H1 (cell line): ENCODE measurements around the gene AIF1. TPM values are rescaled to one million over a fixed set of nuclear protein-coding genes. Genes with fewer than 3 reads are reported as not detected.

Source experiments
- CTCF ChIA-PET: fragments of 300-600 bp; sonication (Branson Sonifier 250); formaldehyde crosslinking; loops from one replicate; lab custom pipeline; 2021; ENCODE audit not compliant: partially characterized antibody; lab: Charles Lee
- POLR2A ChIA-PET: fragments of 300-600 bp; sonication (Branson Sonifier 250); formaldehyde crosslinking; loops from one replicate; lab custom pipeline; 2021; ENCODE audit warnings: inconsistent platforms; ENCODE audit not compliant: partially characterized antibody; lab: Charles Lee
- DNase-seq, 2 experiments: peaks; one replicate each; pipeline versions ENCODE4 v3.0.0 to v3.0.0-alpha.2; 2010 to 2022; ENCODE audit warnings: low spot score in 2 of 2, low read depth in 1 of 2, mixed read lengths in 1 of 2
- FAIRE-seq: peaks from 2 replicates; lab custom pipeline; 2011; peaks lifted over from hg19 to GRCh38; lab: Jason Lieb, UNC
- H2AFZ ChIP-seq: 2 replicates; pipeline ENCODE4 v1.8.1; 2012; ENCODE audit warnings: low read length, inconsistent platforms
- H2AK5ac ChIP-seq: 2 replicates; pipeline ENCODE4 v1.6.1; 2013; ENCODE audit warnings: low read depth, low read length
- H2BK120ac ChIP-seq: replicated peaks from 2 replicates; pipeline ENCODE3; 2013; ENCODE audit warnings: low read depth, low read length, inconsistent platforms
- H2BK12ac ChIP-seq: 2 replicates; pipeline ENCODE4 v1.6.1; 2013; ENCODE audit warnings: low read depth, low read length
- H2BK15ac ChIP-seq: 2 replicates; pipeline ENCODE4 v1.6.1; 2013; ENCODE audit warnings: low read length
- H2BK20ac ChIP-seq: 2 replicates; pipeline ENCODE4 v1.6.1; 2013; ENCODE audit warnings: low read length
- H2BK5ac ChIP-seq: 2 replicates; pipeline ENCODE4 v1.6.1; 2013; ENCODE audit warnings: low read depth, low read length
- H3K14ac ChIP-seq: 2 replicates; pipeline ENCODE4 v1.6.1; 2013; ENCODE audit warnings: inconsistent platforms; ENCODE audit not compliant: insufficient read length
- H3K18ac ChIP-seq: 2 replicates; pipeline ENCODE4 v1.6.1; 2013; ENCODE audit warnings: low read length; ENCODE audit errors: extremely low read depth
- H3K23ac ChIP-seq: 2 replicates; pipeline ENCODE4 v1.6.1; 2013; ENCODE audit warnings: inconsistent platforms; ENCODE audit not compliant: insufficient read length
- H3K23me2 ChIP-seq: 2 replicates; pipeline ENCODE4 v1.6.1; 2013; ENCODE audit warnings: low read depth, low read length
- H3K27ac ChIP-seq: 2 replicates; pipeline ENCODE4 v1.6.1; 2011; ENCODE audit warnings: low read depth, low read length, inconsistent platforms
- H3K27me3 ChIP-seq, 4 experiments: replicated peaks in 1 of 4; 1 replicate in 1 of 4; 2 replicates in 3 of 4; pipeline versions ENCODE4 v1.6.1 to v1.8.1; 2011 to 2013; ENCODE audit warnings: low read length in 3 of 4, mild to moderate bottlenecking in 3 of 4, inconsistent platforms in 2 of 4, mixed read lengths in 2 of 4, moderate library complexity in 1 of 4; ENCODE audit not compliant: control insufficient read depth in 3 of 4, insufficient read depth in 3 of 4; ENCODE audit errors: extremely low read depth in 1 of 4
- H3K36me3 ChIP-seq, 4 experiments: 2 replicates each; pipeline versions ENCODE4 v1.6.1 to v1.8.1; 2011 to 2013; ENCODE audit warnings: mild to moderate bottlenecking in 4 of 4, low read length in 3 of 4, moderate library complexity in 2 of 4, control low read depth in 1 of 4, inconsistent platforms in 1 of 4; ENCODE audit not compliant: insufficient read depth in 4 of 4, control insufficient read depth in 2 of 4
- H3K4ac ChIP-seq: replicated peaks from 2 replicates; pipeline ENCODE3; 2013; ENCODE audit warnings: low read length, low read depth, mixed read lengths, inconsistent platforms; ENCODE audit not compliant: insufficient read length
- H3K4me1 ChIP-seq, 4 experiments: replicated peaks in 1 of 4; 1 replicate in 1 of 4; 2 replicates in 3 of 4; pipeline versions ENCODE4 v1.6.1 to v1.8.1; 2011 to 2013; ENCODE audit warnings: low read length in 3 of 4, inconsistent platforms in 2 of 4, mixed read lengths in 1 of 4; ENCODE audit not compliant: insufficient read depth in 4 of 4, control insufficient read depth in 3 of 4
- H3K4me2 ChIP-seq, 2 experiments: 2 replicates each; pipeline versions ENCODE4 v1.6.1 to v1.8.1; 2011 to 2013; ENCODE audit warnings: low read depth in 2 of 2, low read length in 2 of 2, control low read depth in 1 of 2, inconsistent platforms in 1 of 2, mild to moderate bottlenecking in 1 of 2; ENCODE audit not compliant: insufficient read depth in 1 of 2
- H3K4me3 ChIP-seq, 4 experiments: fragments of 200-600, 300-600 bp in 1 of 4; sonication (generic), shearing (Covaris generic), sonication (Bioruptor Twin) in 1 of 4; 2 replicates each; pipeline versions ENCODE4 v1.5.1 to v1.8.1; 2011 to 2016; ENCODE audit warnings: low read length in 4 of 4, low read depth in 3 of 4, control low read depth in 2 of 4, inconsistent platforms in 2 of 4, mild to moderate bottlenecking in 2 of 4, mixed read lengths in 1 of 4, moderate library complexity in 1 of 4; ENCODE audit not compliant: insufficient read depth in 2 of 4; ENCODE audit errors: extremely low read depth in 1 of 4
- H3K56ac ChIP-seq: replicated peaks from 2 replicates; pipeline ENCODE3; 2013; ENCODE audit warnings: low read depth, mild to moderate bottlenecking, mixed read lengths, low read length, inconsistent platforms; ENCODE audit not compliant: insufficient read length
- H3K79me1 ChIP-seq: 2 replicates; pipeline ENCODE4 v1.6.1; 2013; ENCODE audit warnings: low read depth, low read length, control low read depth
- H3K79me2 ChIP-seq, 2 experiments: 2 replicates each; pipeline versions ENCODE4 v1.6.1 to v1.8.1; 2012 to 2013; ENCODE audit warnings: low read length in 2 of 2, mild to moderate bottlenecking in 2 of 2, inconsistent platforms in 1 of 2; ENCODE audit not compliant: insufficient read depth in 2 of 2, control insufficient read depth in 1 of 2
- H3K9ac ChIP-seq, 4 experiments: replicated peaks in 1 of 4; 1 replicate in 1 of 4; 2 replicates in 3 of 4; pipeline versions ENCODE4 v1.6.1 to v1.8.1; 2011 to 2013; ENCODE audit warnings: low read depth in 3 of 4, low read length in 3 of 4, control low read depth in 2 of 4, mild to moderate bottlenecking in 2 of 4, moderate library complexity in 2 of 4, inconsistent platforms in 1 of 4; ENCODE audit errors: extremely low read depth in 1 of 4
- H3K9me3 ChIP-seq, 2 experiments: 2 replicates each; pipeline versions ENCODE4 v1.6.1 to v1.8.1; 2012 to 2013; ENCODE audit warnings: mild to moderate bottlenecking in 2 of 2, moderate library complexity in 2 of 2, control low read depth in 1 of 2, inconsistent platforms in 1 of 2, low read depth in 1 of 2, low read length in 1 of 2, mixed read lengths in 1 of 2; ENCODE audit not compliant: insufficient read depth in 2 of 2
- H4K20me1 ChIP-seq, 2 experiments: replicated peaks in 1 of 2; 2 replicates each; pipeline versions ENCODE3 to v1.8.1; 2011 to 2013; ENCODE audit warnings: inconsistent platforms in 2 of 2, low read length in 2 of 2, mild to moderate bottlenecking in 1 of 2; ENCODE audit not compliant: insufficient read depth in 2 of 2, control insufficient read depth in 1 of 2
- H4K5ac ChIP-seq: 2 replicates; pipeline ENCODE4 v1.6.1; 2013; ENCODE audit warnings: low read length, low read depth, mixed read lengths, inconsistent platforms; ENCODE audit not compliant: insufficient read length
- H4K8ac ChIP-seq: 2 replicates; pipeline ENCODE4 v1.8.0; 2013; ENCODE audit warnings: mild to moderate bottlenecking, moderate library complexity, low read length, inconsistent platforms; ENCODE audit not compliant: insufficient read depth; ENCODE audit errors: extremely low read depth
- H4K91ac ChIP-seq: replicated peaks from 2 replicates; pipeline ENCODE3; 2013; ENCODE audit warnings: low read length, mixed read lengths, inconsistent platforms; ENCODE audit not compliant: insufficient read length
- CEBPB ChIP-seq: IDR thresholded peaks from 2 replicates; pipeline ENCODE4 v1.6.1; 2012; ENCODE audit warnings: low read depth, low read length
- RNF2 ChIP-seq: fragments of 200-900, 300-1000 bp; sonication (generic); IDR thresholded peaks from 2 replicates; pipeline ENCODE4 v1.7.1; 2016; ENCODE audit warnings: borderline replicate concordance, low read depth, mild to moderate bottlenecking, antibody characterized with exemption, low read length; ENCODE audit not compliant: poor library complexity, severe bottlenecking; ENCODE audit errors: missing control alignments
- SUZ12 ChIP-seq: fragments of 200-600 bp; sonication (generic); IDR thresholded peaks from 2 replicates; pipeline ENCODE4 v1.6.1; 2012; ENCODE audit warnings: mild to moderate bottlenecking, inconsistent platforms, low read length, moderate library complexity, mixed read lengths
- WGBS, 2 experiments: shearing (Covaris generic) in 1 of 2; methylation state at CpG; one replicate each; pipeline versions ENCODE4 v1.1.6 to v1.1.7; 2013 to 2015; ENCODE audit warnings: low lambda C conversion rate in 2 of 2, mixed read lengths in 2 of 2, inconsistent platforms in 1 of 2, low coverage in 1 of 2, missing lambda C conversion rate in 1 of 2; ENCODE audit not compliant: insufficient replicate concordance in 2 of 2, insufficient coverage in 1 of 2, insufficient read length in 1 of 2; ENCODE audit errors: extremely low coverage in 1 of 2, missing lambda C conversion rate in 1 of 2; 5-methylcytosine and 5-hydroxymethylcytosine counted together
- polyA plus RNA-seq, 7 experiments: library from polyadenylated mRNA; depleted of rRNA in 3 of 7; stranded (reverse) in 5 of 7; unstranded in 2 of 7; fragments of >200 nt in 5 of 7; fragments of 200-250 nt in 2 of 7; gene quantifications; 1 replicate in 5 of 7; 2 replicates in 1 of 7; 4 replicates in 1 of 7; pipeline versions ENCODE4 v1.2.1 to v1.2.3, GENCODE V29; 2011 to 2013; ENCODE audit warnings: missing spikeins in 2 of 7, mixed read lengths in 2 of 7
- total RNA-seq: library from RNA; stranded (reverse); fragmentation: NEBNext Ultra II Directional; extraction: Animal tissue kit (Norgen Biotek cat#: 25700); gene quantifications from 2 replicates; pipeline ENCODE4 v1.2.1, GENCODE V29; 2021

Gene AIF1
- total and polyA plus RNA-seq, 2 of the 8 experiments (the other 6 are each of a cell fraction or from before 2014, with no cell fraction given) = 6.3 to 9.8 TPM

DNA sequence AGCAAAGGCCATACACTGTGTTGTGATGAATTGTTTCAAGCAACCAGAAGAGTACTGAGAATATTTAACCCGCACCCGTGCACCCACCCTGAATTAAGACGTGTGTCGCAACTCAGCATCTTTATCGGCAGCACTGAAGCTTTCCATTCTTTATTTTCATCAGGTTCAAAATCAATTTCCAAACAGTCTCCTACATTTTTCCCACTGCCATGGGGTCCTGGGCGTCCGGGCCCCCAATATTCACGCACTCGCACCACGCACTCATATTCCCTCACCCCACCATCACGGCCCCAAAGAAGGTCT, 34.6 kb upstream of the AIF1 start:
- Histone ChIP-seq H3K23me2 (peaks cover 9% of the 10 kb centered on the region; the same call in 1 of the 2 replicates), H2AFZ (peak overlapping the region; percentile 94; the same call in 1 of the 2 replicates)
- POLR2A ChIA-PET = interaction anchor here (0.7 to 12.2 kb wide), 15 partner anchors 9 to 138 kb away, joined by 3 to 110 read pairs (median 4); partner anchors contain the start of genes ATP6V1G2, C6orf47 and DDX39B

More for the DNA sequence above, 34.6 kb upstream of the AIF1 start:
- Histone ChIP-seq H3K18ac (peak overlapping the region; percentile 93), H4K8ac (peak overlapping the region; percentile 58; the same call in 1 of the 2 replicates), H3K9ac (0 out of 7 replicates have a peak overlapping the region, but pooled peaks of 2 of the 4 experiments have one; percentile 0 to 14), H4K5ac (no peak overlapping the region), H3K9me3 (no peaks in the 10 kb centered on the region), H2BK20ac (no peak overlapping the region), H3K56ac (no peak overlapping the region), H3K4ac (no peak overlapping the region), H2BK12ac (peak overlapping the region; percentile 60; the same call in 1 of the 2 replicates), H2BK120ac (no peak overlapping the region), H2AK5ac (no peak overlapping the region), H3K36me3 (no peaks in the 10 kb centered on the region), H2BK5ac (peak overlapping the region; percentile 75; the same call in 1 of the 2 replicates), H3K4me3 (peak overlapping the region; percentile 54 to 89 (median 80)), H3K14ac (no peak overlapping the region), H3K79me2 (no peaks in the 10 kb centered on the region), H3K27me3 (peaks cover 0 to 8% (median 7%) of the 10 kb centered on the region in 4 experiments; a peak in 5 of 7 replicates), H2BK15ac (peak overlapping the region; percentile 31; the same call in 1 of the 2 replicates), H4K91ac (peak overlapping the region; percentile 61), H3K4me1 (peaks cover 0 to 6% (median 6%) of the 10 kb centered on the region in 4 experiments; a peak in 6 of 7 replicates), H3K23ac (no peak overlapping the region), H3K27ac (no peak overlapping the region), H4K20me1 (no peaks in the 10 kb centered on the region), H3K4me2 (peak overlapping the region; percentile 62 to 84), H3K79me1 (no peaks in the 10 kb centered on the region)
- TF ChIP-seq RNF2 (no peak), CEBPB (peak; percentile 72), SUZ12 (0 out of 2 replicates have a peak, but pooled peaks have one; percentile 20)
- CTCF ChIA-PET = interaction anchor here (0.6 to 19.2 kb wide), 15 partner anchors 11 to 279 kb away, joined by 3 to 640 read pairs (median 6); partner anchors contain the start of genes ATP6V1G2, DDX39B, LST1 and LTB
- FAIRE-seq (no peak), DNase-seq (no peak)
- 61% methylated on average over 10 of the region's 11 CpGs; no CpG with 5 or more reads in 1 of the 2 experiments for WGBS, 2 experiments
